ENCODE measurements around the gene FAM124A.

Gene FAM124A

DNA sequence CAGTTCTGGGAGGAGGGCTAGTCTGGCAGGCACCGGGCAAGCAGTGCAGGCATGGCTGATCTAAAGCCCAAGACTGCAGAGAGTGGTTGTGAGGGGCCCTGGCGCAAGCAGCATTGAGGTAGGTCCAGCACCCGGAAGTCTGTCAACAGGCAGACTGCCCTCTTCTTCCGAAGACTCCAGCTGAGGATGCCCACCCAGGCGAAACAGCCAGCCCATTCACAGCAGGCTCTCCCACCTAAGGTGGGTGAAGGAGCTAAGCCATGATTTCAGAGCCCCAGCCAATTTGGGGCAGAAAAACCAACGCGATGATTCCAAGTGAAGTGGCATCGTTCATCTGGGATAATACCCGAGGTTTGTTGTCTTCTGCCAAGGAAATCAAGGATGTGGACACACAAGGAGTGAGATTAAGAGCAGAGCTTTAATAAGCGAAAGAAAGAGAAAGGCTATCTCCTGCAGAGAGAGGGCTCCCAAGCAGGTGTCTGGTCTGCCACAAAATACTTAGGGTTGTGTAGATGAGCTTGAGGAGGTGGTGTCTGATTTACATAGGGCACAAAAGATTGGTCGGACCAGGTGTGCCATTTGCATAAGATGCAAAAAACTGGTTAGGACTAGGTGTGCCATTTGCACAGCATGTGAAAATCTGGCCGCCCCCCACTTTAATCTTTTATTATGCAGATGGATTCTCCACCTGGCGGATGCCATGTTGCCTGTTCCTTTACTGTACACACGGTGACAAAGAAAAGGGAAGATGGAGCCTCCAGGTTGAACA is 22.6 kb downstream of the FAM124A start:
- no peak for DNase-seq

DNA sequence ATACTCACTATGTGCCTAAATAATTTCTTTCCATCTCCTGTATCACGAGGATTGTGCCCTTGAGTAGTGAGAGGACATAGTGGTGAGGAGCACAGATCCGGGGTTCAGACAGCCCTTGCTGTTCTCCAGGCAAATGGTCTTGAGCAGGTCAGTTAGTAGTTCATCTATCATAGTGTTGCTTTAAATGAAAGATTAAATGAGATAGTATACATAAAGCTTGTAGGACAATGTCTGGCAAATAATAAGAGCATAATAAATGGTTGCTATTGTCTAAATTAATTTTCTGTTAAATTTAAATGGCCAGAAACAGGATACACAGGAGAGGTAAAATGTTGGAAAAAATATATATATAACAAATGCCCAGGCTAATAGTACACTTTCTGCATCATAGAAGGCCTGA is 23.4 kb downstream of the FAM124A start:
- DNase-seq = no peak

DNA sequence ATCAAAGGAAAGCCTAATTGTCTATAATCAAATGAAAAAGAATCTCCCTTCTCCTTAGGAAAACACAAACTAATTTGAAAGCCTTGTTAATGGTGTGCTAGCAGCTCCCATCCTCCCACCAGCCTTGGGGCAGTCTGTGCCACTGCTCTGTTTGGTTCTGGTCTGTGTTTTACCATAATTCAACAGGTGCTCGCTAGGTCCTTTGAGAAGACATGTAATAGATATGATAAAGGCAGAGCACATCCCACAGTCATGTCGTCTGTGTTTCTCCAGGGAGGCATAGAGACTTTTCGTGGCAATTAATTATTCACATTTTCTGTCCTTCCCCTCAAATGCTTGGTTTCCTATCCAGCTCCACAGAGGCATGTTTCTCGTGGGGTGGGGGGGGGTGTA is 23.8 kb downstream of the FAM124A start:
- no peak for DNase-seq

DNA sequence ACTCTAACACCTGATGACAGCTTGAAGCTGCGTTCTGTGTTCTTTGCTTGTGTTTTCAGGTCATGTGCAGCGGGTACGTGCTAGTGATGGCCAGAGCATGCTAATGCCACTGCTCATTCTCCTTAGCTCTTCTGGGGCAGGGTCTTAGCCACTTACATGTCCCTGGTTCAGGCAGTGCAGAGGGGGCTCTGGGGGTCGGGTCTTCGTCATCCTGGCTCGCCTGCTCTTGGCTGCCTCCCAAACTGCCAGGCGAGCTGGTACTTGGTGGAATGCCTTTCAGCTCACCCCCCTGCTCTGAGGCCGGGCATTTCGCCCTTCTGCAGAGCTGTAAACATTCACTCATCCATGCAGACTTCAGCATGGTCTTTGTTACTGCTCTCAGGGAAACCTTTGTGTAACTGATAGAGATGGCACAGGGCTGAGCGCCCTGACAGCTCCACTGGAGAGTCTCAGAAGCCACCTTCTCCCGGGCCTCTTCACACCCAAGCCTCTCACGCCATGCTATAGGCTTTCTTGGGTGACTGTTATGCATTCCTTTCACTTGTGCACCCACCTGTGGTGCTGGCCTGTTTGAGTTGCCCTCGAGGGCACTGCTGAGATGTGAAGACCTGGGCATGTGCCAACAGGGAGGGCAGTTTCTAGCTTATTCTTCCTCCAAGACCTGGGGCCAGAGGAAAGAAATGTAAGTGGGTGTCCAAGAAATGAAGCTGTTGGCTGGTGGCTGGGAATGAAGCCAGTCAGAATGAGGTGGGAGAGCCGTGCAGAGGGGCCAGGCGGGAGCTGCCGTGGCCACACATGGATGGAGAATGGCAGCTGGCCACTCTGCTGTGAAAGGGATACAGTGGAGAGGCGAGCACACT is 24.4 kb downstream of the FAM124A start:
- no peak for DNase-seq

DNA sequence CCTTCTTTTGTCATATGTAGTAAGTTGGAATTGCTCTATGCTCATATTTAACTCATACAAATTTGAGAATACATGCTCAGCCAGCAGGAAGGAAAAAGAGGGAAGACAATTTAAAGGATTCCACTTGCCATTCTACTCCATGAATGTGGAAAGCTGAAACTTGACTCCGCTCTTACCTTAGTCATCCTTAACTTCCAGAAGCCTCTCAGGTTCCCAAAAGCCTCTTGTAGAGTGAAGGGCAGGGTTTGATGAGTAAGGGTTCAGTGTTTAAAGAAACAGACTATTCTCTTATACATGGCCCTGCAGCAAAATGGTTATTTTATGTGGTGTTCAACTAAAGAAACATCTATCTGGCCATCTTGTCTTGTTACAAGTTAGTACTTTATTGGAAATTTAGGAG is 27.1 kb downstream of the FAM124A start:
- no peak for DNase-seq

DNA sequence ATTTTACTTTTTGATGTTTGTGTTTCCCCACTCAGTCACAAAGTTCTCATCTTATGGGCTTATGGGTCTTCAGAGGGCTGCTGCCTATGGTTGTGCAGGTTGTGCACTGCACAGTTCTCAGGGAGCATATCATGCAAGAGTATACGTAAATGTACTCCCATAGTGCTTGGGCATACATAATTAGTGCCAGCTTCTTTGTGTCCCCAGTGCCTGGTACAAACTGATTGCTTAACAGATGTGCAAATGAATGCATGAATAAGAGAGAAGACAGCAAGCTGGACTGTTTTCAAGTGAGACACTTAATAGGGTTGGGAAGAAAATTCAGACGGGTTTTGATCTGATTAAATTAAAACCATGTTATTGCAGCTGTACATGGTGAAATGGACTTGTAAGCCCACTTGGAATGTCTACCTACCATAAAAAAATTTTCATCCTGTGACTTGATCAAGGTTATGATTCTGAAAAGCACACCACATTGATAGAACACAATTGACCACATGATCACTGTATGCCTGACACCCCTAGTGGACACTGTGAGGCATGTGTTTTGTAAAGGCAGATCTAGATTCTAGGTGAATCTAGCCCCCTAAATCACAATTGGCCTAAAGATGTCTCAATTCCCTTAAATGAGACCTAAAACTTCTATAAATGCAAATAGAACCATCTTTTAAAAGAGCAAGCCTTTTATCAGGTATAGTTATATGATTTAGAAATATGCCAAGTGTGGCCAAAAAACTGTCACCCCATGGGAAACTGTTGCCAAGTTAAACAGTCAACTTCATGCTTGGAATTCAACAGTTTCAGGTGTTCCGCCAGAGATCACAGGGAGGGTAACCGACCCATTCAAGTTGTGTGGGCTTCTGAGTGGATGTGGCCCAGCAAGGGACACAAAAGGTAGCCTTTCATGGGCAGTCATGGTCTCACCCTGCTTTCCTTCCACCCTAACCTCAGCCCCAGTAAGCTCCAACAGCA is 27.9 kb downstream of the FAM124A start:
- DNase-seq = no peak

DNA sequence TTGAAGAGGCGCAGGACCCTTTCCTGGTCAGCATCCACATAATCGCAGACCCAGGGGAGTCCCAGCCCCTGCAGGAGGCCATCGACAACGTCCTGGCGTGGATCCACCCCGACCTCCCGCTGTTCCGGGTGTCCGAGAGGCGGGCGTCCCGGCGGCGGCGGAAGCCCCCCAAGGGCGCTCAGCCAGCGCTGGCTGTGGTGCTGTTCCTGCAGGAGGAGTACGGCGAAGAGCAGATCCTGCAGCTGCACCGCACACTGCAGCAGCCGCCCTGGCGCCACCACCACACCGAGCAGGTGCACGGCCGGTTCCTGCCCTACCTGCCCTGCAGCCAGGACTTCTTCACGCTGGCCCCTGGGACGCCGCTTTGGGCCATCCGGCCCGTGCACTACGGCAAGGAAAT is 29.3 kb downstream of the FAM124A start:
- no peak for DNase-seq

DNA sequence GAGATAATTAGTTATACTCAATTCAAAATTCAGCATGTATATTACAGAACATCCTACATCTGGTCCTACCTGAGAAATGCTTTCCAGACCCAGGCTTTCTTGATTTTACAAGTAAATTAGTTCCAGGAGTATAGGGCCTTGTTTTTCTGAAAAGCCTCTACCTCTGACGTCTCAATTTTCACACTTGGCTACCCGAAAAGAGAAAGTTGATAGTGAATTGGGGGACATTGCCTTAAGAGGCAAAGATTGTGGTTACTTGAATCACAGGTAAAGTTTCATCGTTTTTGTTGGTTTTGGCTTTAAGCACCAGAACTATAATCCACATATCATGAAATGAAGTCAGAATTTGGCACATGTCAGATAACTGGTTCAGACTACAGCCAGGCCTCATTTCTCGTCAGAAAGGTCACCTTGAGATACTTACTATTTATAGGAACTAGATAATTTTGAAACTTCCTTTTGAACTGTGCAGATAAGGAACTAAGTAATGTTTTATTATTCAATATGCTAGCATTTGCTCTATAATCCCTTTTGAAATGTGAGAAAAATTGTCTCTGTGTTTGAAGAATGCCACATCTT is 30.8 kb downstream of the FAM124A start:
- no peak for DNase-seq

DNA sequence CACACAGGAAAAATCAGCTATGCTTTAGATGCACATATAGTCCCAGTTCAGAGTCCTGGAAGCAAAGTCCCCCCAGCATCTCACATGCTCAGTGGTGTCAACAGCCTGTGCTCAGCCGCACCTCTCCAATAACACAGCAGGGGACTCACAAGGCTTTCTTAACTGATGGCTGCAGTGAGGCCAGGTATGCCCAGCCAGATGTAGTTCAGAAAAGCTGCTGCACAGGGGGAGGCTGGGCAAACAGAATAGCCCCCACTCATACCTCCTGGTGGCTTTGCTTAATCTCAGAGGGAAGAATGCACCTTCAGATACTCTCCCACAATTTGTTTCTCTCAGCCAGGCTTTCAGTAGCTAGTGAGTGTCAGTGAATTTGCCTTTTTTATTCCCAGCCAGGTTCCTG is 33.4 kb downstream of the FAM124A start:
- no peak for DNase-seq

DNA sequence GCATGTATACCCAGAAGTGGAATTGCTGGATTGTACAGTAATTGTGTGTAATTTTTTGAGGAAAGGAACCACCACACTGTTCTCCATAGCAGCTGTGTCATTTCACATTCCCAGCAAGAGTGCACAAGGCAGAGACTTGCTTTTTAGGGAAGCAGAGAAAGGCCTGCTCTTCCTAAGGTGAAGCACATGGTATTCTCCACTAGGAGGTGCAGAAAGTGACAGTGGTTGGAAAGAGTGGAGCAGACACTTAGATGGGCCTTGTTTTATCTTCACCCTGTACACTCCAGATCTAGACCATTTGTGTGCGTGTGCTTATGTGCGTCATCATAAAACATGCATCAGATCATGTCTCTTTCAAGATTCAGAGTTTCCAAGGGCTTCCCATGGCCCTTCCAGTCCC is 35.0 kb downstream of the FAM124A start:
- DNase-seq = no peak

DNA sequence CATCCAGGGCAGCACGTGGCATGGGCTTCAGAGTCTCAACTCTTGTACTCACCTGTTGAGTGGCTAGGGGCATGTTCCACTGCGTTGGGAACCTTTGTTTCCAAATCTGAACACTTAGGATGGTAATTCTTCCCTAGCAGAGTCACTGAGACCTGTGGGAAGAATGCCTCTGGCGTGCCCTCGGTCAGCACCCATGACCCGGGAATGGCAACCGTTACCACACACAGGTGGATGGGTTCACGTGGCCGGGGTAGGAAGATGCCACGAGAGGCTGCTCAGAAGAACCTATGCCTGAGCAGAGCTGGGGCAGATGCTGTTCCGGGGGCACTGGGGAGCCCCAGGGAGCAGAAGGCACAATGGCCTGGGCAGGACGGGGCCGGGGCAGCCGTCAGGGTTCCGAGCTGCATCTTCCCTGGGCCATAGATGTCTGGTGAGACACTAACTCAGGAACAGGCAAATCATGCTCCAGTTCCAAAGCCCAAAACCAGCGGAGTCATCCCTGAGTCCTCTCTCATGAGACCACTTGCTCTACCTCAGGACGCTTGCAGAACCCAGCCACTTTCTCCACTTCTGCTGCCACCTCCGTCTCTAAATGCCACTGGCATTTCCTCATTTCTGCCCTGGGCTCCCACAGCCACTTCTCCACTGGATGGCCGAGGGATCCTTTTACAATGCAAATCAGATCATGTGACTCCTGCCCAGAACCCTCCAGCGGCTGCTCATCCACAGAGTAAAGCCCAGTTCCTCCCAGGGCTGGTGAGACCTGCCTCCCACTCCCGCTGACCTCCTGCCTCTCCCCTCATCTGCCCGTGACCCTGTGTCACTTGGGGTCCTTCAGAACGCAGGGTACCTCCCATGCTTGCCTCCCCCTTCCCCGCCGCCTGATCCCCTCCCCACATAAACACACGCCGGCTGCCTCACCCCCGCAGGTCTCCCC is 36.7 kb downstream of the FAM124A start:
- no peak for DNase-seq

DNA sequence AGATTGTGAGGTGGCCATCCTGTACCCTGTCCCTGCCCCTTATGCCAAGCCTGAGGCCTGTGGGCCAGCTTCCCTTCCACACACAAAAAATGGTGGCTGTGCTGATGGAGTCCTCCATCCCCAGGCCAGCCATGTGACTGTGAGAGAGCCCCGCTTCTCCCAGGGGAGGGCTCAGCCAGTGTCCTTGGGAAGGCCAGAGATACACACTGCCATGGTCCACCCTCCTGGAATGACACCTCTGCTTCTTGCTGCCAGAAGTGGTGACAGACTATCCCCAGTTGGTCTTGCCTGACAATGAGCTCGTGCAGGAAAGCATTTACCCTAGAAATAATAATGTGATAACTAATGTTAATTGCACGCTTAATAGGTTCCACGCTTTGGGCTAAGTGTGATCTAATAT is 38.0 kb downstream of the FAM124A start:
- no peak for DNase-seq

DNA sequence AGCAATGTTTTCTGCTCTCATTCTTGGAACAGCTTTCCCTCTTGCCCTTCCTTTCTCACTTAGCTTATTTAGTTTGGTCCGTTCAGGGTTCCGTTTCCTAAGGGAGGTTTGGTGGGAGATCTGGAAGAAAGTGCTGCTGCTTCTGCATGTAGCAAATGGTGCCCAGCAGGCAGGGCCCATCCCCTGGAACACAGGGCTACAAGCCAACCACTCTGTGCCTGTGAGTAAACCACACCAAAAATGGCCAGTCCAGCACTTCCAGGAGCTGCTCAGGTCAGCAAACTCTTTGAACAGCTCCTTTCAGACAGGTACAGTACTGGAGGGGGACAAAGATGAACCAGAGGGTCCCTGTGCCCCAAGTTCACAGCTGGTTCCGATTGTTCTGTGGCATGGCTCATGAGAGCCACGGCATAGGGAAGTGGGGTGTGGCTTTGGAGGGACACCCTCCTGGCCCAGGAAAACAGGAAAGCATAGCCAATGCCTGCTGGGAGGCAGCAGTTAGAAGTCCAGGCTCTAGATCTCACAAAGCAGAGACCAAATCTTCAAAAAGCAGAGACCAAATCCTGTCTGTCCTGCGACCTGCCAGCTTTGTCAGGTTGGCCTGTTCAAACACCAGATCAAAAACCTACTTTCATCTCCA is 39.5 kb downstream of the FAM124A start:
- DNase-seq = no peak

DNA sequence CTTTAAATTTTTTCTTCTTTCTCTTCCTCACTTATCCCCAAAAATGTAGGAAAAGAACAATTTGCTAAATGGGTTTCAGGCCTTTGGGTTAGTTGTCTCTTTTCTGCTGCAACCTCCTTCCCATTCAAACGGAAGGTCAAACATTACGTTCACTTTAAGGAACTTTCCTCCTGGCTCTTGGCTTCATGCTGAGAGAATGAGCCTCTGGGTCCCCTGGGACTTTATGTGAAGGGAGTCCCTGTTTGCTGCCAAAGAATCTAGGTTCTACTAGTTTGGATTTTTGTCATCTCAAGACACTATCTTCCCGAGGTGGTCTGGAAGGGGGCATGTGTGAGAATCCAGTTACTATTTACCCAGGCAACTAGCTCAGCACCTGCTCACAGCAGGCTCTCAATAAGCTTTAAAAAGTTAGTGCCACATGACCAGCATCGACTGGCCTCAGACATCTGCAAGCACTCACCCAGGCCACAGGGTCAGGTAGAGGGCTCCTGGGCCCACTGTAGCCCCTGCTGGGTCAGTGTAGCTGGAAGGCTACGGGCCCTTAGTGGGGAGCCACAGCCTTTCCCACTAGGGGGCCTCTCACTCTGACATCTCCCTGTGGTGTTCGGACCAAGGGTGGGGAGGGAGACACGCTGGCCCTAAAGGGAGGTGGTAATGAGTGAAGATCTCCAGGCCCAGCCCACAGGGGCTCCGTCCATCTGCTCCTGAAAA is 40.5 kb downstream of the FAM124A start:
- no peak for DNase-seq

DNA sequence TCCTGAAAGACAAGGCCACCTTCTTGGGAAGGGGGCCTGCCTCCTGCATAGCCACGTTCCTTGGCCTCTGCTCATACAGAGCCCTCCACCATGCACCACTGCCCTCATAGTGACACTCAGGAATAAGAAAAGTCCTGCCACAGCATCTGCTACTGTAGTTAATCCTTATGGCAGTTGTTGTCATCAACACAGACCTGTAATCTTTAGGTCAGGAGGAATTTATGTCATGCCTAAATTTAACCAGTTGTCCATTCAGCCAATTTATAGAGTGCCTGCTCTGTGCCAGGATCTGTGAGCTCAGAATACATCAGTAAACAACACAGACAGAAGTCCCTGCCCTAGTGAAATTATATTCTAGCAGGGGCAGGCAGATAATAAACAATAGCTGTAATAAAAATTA is 44.4 kb downstream of the FAM124A start:
- no peak for DNase-seq

DNA sequence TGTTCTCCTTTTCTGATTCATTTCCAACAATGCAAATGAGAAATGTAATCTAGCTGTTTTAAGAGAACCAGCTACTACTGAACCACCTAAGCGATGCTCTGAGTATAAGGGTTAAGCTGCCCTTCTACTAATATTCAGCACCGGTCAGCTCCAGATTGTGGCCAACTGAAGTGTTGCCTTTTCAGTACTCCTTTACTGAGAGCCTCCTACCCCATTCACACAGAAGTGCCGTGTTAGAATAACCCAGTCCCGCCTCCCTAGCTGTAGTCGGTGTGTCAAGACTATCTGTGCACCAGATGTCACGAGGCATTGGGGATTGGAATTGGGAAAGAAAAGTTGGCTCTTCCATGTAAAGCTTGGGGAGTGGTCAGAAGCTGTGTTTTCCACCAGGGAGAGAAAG is 45.4 kb downstream of the FAM124A start:
- no peak for DNase-seq

DNA sequence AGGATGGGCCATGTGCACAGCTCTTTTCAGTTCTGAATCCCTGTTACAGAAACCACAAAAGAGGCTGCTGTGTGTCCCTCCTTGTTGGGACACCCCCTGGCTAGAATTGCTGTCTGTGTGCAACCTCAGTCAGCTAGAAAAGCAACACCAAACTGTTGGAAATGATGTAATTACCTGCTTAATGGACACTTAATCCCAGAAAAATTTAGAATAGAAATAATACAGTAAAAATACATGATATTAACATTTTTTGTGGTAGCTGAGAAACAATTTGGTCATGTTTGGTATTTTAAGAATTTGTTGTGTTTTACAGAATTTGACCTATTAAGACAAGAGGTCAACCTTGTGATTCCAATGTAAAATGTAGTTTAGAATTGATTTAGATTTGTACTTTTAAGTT is 46.8 kb downstream of the FAM124A start:
- peak; percentile 77 for DNase-seq

DNA sequence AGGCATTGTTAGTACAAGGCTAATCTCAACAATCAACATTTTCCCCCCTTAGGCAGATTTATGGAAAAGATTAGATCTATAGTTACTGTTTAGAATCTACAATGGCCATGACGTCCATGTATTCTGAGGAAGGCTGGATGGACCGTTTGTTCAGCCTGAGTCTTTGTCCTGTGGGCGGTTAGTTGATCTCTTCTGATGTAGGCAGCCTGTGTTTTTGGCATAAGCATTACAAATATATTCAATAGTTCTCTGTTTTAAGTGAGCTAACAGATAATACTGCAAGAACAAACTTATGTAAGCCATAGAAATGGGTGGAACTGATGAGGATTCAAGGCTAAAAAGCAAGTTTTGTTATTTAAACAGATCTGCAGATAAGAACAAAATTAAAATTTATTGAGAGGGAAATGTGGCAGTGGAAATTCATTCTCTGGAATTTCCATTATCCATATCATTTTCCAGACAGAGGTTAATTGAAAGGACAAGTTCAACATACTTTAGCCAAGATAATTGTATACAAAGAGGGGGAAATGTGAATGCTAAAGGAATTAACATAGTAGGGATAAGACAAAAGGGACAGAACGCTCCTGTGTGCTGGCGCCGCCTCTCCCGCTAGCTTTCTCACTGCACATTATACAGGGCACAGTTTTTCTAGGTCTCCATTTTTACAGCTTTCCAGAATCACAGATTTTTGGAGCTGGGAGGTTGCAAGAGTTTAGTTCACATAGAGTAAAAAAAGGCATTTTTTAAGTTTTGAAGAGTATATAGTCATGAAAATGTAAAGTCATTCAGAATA is 48.6 kb downstream of the FAM124A start:
- no peak for DNase-seq

DNA sequence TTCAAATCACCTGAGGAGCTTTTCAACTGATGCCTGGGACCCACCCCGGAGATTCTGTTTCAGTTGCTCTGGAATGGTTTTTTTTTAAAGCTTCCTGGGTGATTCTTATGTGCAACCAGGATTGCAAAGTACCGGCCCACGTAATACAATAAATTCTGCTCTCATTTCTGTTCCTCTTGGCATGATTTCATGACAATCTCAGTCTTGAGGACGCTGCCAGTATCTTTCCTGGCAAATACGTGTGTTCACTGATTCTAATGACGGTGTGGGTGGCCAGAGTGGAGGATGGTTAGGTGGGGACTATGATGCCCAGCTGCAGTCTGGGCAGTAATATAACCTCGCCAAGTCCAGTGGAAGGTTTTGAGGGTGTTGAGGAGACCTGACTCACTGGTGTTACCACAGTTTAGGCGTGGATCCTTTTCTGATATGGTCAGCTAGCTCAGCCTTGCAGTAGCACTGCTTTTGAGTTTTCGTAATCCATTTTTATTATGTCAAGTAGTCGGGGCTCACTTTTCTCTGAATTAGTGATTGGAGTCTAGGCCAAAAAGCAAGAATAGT is 49.4 kb downstream of the FAM124A start:
- no peak for DNase-seq
